ENCODE measurements around the gene RER1. TPM values are rescaled to one million over a fixed set of nuclear protein-coding genes. Genes with fewer than 3 reads are reported as not detected.

RER1 gene
- total RNA-seq, 1 donor = 18.8 TPM

- Histone ChIP-seq H3K4me1 (ENCODE audit: insufficient read depth, low read length) (no peaks in the 10 kb centered on the region), H3K9me3 (ENCODE audit: low read depth, low read length) (no peaks in the 10 kb centered on the region), H3K27me3 (ENCODE audit: insufficient read depth, low read length) (no peaks in the 10 kb centered on the region), H3K4me3 (ENCODE audit: low read length) (no peak overlapping the region)
Measured at GRCh38 chr1:2360588-2361364, 30.9 kb upstream of the RER1 start.

- H3K27me3 ChIP-seq (ENCODE audit: insufficient read depth, low read length) = no peaks in the 10 kb centered on the region
- H3K9me3 ChIP-seq (ENCODE audit: low read depth, low read length) = no peaks in the 10 kb centered on the region
- H3K4me1 ChIP-seq (ENCODE audit: insufficient read depth, low read length) = no peaks in the 10 kb centered on the region
- no peak overlapping the region for H3K4me3 ChIP-seq (ENCODE audit: low read length)
Measured at GRCh38 chr1:2363847-2364513, 27.7 kb upstream of the RER1 start.

- no peak overlapping the region for H3K4me3 ChIP-seq (ENCODE audit: low read length)
- no peaks in the 10 kb centered on the region for H3K27me3 ChIP-seq (ENCODE audit: insufficient read depth, low read length)
- H3K9me3 ChIP-seq (ENCODE audit: low read depth, low read length) = no peaks in the 10 kb centered on the region
- no peaks in the 10 kb centered on the region for H3K4me1 ChIP-seq (ENCODE audit: insufficient read depth, low read length)
Measured at GRCh38 chr1:2368053-2368744, 23.4 kb upstream of the RER1 start.

- no peaks in the 10 kb centered on the region for H3K27me3 ChIP-seq (ENCODE audit: insufficient read depth, low read length)
- H3K4me1 ChIP-seq (ENCODE audit: insufficient read depth, low read length) = no peaks in the 10 kb centered on the region
- no peaks in the 10 kb centered on the region for H3K9me3 ChIP-seq (ENCODE audit: low read depth, low read length)
Measured at GRCh38 chr1:2372551-2373490, 18.8 kb upstream of the RER1 start.

GRCh38 chr1:2373551-2374251 is 17.9 kb upstream of the RER1 start:
- no peaks in the 10 kb centered on the region for H3K27me3 ChIP-seq (ENCODE audit: insufficient read depth, low read length)
- no peak overlapping the region for H3K4me3 ChIP-seq (ENCODE audit: low read length)
- no peaks in the 10 kb centered on the region for H3K9me3 ChIP-seq (ENCODE audit: low read depth, low read length)
- H3K4me1 ChIP-seq (ENCODE audit: insufficient read depth, low read length) = no peaks in the 10 kb centered on the region

More at GRCh38 chr1:2372551-2373490, 18.8 kb upstream of the RER1 start:
- H3K4me3 ChIP-seq (ENCODE audit: low read length) = no peak overlapping the region

GRCh38 chr1:2374252-2375155 is 17.1 kb upstream of the RER1 start:
- no peaks in the 10 kb centered on the region for H3K27me3 ChIP-seq (ENCODE audit: insufficient read depth, low read length)
- H3K4me3 ChIP-seq (ENCODE audit: low read length) = no peak overlapping the region
- H3K9me3 ChIP-seq (ENCODE audit: low read depth, low read length) = no peaks in the 10 kb centered on the region
- no peaks in the 10 kb centered on the region for H3K4me1 ChIP-seq (ENCODE audit: insufficient read depth, low read length)

GRCh38 chr1:2375246-2375922 is 16.3 kb upstream of the RER1 start:
- H3K4me1 ChIP-seq (ENCODE audit: insufficient read depth, low read length) = no peaks in the 10 kb centered on the region
- no peak overlapping the region for H3K4me3 ChIP-seq (ENCODE audit: low read length)
- H3K9me3 ChIP-seq (ENCODE audit: low read depth, low read length) = no peaks in the 10 kb centered on the region
- no peaks in the 10 kb centered on the region for H3K27me3 ChIP-seq (ENCODE audit: insufficient read depth, low read length)

- Histone ChIP-seq H3K4me3 (ENCODE audit: low read length) (no peak overlapping the region), H3K27me3 (ENCODE audit: insufficient read depth, low read length) (no peaks in the 10 kb centered on the region), H3K9me3 (ENCODE audit: low read depth, low read length) (no peaks in the 10 kb centered on the region), H3K4me1 (ENCODE audit: insufficient read depth, low read length) (no peaks in the 10 kb centered on the region)
Measured at GRCh38 chr1:2375923-2376260, 15.7 kb upstream of the RER1 start.

GRCh38 chr1:2376261-2376741 is 15.3 kb upstream of the RER1 start:
- H3K4me1 ChIP-seq (ENCODE audit: insufficient read depth, low read length) = no peaks in the 10 kb centered on the region
- H3K4me3 ChIP-seq (ENCODE audit: low read length) = no peak overlapping the region
- H3K9me3 ChIP-seq (ENCODE audit: low read depth, low read length) = no peaks in the 10 kb centered on the region
- H3K27me3 ChIP-seq (ENCODE audit: insufficient read depth, low read length) = no peaks in the 10 kb centered on the region

- Histone ChIP-seq H3K4me1 (ENCODE audit: insufficient read depth, low read length) (peaks cover 6% of the 10 kb centered on the region), H3K27me3 (ENCODE audit: insufficient read depth, low read length) (no peaks in the 10 kb centered on the region), H3K4me3 (ENCODE audit: low read length) (no peak overlapping the region), H3K9me3 (ENCODE audit: low read depth, low read length) (no peaks in the 10 kb centered on the region)
Measured at GRCh38 chr1:2376931-2377672, 14.5 kb upstream of the RER1 start.

- H3K27me3 ChIP-seq (ENCODE audit: insufficient read depth, low read length) = no peaks in the 10 kb centered on the region
- no peaks in the 10 kb centered on the region for H3K9me3 ChIP-seq (ENCODE audit: low read depth, low read length)
- H3K4me3 ChIP-seq (ENCODE audit: low read length) = no peak overlapping the region
- H3K4me1 ChIP-seq (ENCODE audit: insufficient read depth, low read length) = peaks cover 7% of the 10 kb centered on the region
Measured at GRCh38 chr1:2377751-2378440, 13.7 kb upstream of the RER1 start.

- H3K4me1 ChIP-seq (ENCODE audit: insufficient read depth, low read length) = peaks cover 7% of the 10 kb centered on the region
- no peak overlapping the region for H3K4me3 ChIP-seq (ENCODE audit: low read length)
- no peaks in the 10 kb centered on the region for H3K27me3 ChIP-seq (ENCODE audit: insufficient read depth, low read length)
- no peaks in the 10 kb centered on the region for H3K9me3 ChIP-seq (ENCODE audit: low read depth, low read length)
Measured at GRCh38 chr1:2378441-2378851, 13.2 kb upstream of the RER1 start.

Measured in mononuclear cell (primary cell).